H9 (cell line): ENCODE results near the gene SCN1A. TPM values are rescaled to one million over a fixed set of nuclear protein-coding genes. Genes with fewer than 3 reads are reported as not detected.

ENCODE experiments used
- DNase-seq: peaks from one replicate; pipeline ENCODE4 v3.0.0-alpha.2; 2017
- H2AFZ ChIP-seq: one replicate; pipeline ENCODE4 v1.6.1; 2013; ENCODE audit warnings: mild to moderate bottlenecking, low read length, control low read depth, moderate library complexity
- H2AK5ac ChIP-seq: 2 replicates; pipeline ENCODE4 v1.6.1; 2013; ENCODE audit warnings: low read length, control low read depth, mixed read lengths; ENCODE audit not compliant: insufficient read length
- H2BK120ac ChIP-seq: one replicate; pipeline ENCODE4 v1.6.1; 2013; ENCODE audit warnings: low read depth, mild to moderate bottlenecking, low read length, control low read depth, inconsistent platforms; ENCODE audit not compliant: poor library complexity, severe bottlenecking
- H2BK12ac ChIP-seq: 2 replicates; pipeline ENCODE4 v1.6.1; 2013; ENCODE audit warnings: low read length, control low read depth, mixed read lengths, low read depth; ENCODE audit not compliant: insufficient read length
- H2BK15ac ChIP-seq: 2 replicates; pipeline ENCODE4 v1.6.1; 2013; ENCODE audit warnings: low read depth, low read length, control low read depth
- H2BK20ac ChIP-seq: one replicate; pipeline ENCODE4 v1.6.1; 2013; ENCODE audit warnings: low read depth, mild to moderate bottlenecking, low read length, control low read depth, inconsistent platforms; ENCODE audit not compliant: poor library complexity, severe bottlenecking
- H2BK5ac ChIP-seq: 2 replicates; pipeline ENCODE4 v1.6.1; 2013; ENCODE audit warnings: low read length, control low read depth, mixed read lengths; ENCODE audit not compliant: insufficient read length
- H3K14ac ChIP-seq: 2 replicates; pipeline ENCODE4 v1.6.1; 2013; ENCODE audit warnings: low read length, control low read depth; ENCODE audit not compliant: insufficient read depth
- H3K18ac ChIP-seq: 2 replicates; pipeline ENCODE4 v1.6.1; 2013; ENCODE audit warnings: low read depth, mild to moderate bottlenecking, mixed read lengths, low read length, control low read depth; ENCODE audit not compliant: insufficient read length
- H3K23ac ChIP-seq: 2 replicates; pipeline ENCODE4 v1.6.1; 2013; ENCODE audit warnings: low read length, control low read depth, mixed read lengths, low read depth; ENCODE audit not compliant: insufficient read length
- H3K23me2 ChIP-seq: 2 replicates; pipeline ENCODE4 v1.6.1; 2013; ENCODE audit warnings: low read depth, mild to moderate bottlenecking, mixed read lengths, low read length, control low read depth; ENCODE audit not compliant: insufficient read length, poor library complexity, severe bottlenecking
- H3K27ac ChIP-seq: 2 replicates; pipeline ENCODE4 v1.5.1; 2013; ENCODE audit warnings: low read length, control low read depth, mixed read lengths, low read depth; ENCODE audit not compliant: insufficient read length
- H3K27me3 ChIP-seq: 2 replicates; pipeline ENCODE4 v1.6.1; 2013; ENCODE audit warnings: low read length, control low read depth, inconsistent platforms; ENCODE audit not compliant: insufficient read depth
- H3K4ac ChIP-seq: 2 replicates; pipeline ENCODE4 v1.6.1; 2013; ENCODE audit warnings: low read depth, mild to moderate bottlenecking, control low read depth, inconsistent platforms, low read length, moderate library complexity
- H3K4me1 ChIP-seq: 2 replicates; pipeline ENCODE4 v1.6.1; 2013; ENCODE audit warnings: low read length, control low read depth, inconsistent platforms; ENCODE audit not compliant: insufficient read depth
- H3K4me2 ChIP-seq: 2 replicates; pipeline ENCODE4 v1.6.1; 2013; ENCODE audit warnings: low read length, control low read depth, mixed read lengths; ENCODE audit not compliant: insufficient read length, insufficient read depth
- H3K56ac ChIP-seq: 2 replicates; pipeline ENCODE4 v1.6.1; 2013; ENCODE audit warnings: low read depth, mild to moderate bottlenecking, mixed read lengths, low read length, control low read depth; ENCODE audit not compliant: insufficient read length
- H3K79me1 ChIP-seq: 2 replicates; pipeline ENCODE4 v1.6.1; 2013; ENCODE audit warnings: low read depth, mild to moderate bottlenecking, moderate library complexity, low read length, control low read depth, inconsistent platforms; ENCODE audit not compliant: insufficient read depth, poor library complexity, severe bottlenecking
- H3K79me2 ChIP-seq: 2 replicates; pipeline ENCODE4 v1.6.1; 2013; ENCODE audit warnings: low read length, control low read depth, inconsistent platforms; ENCODE audit not compliant: insufficient read depth
- H3K9ac ChIP-seq: 2 replicates; pipeline ENCODE4 v1.6.1; 2013; ENCODE audit warnings: low read length, control low read depth, mixed read lengths; ENCODE audit not compliant: insufficient read length; ENCODE audit errors: extremely low read depth
- H3K9me3 ChIP-seq: one replicate; pipeline ENCODE4 v1.6.1; 2013; ENCODE audit warnings: low read depth, low read length, inconsistent platforms; ENCODE audit not compliant: control insufficient read depth
- H3T11ph ChIP-seq: one replicate; pipeline ENCODE4 v1.6.1; 2013; ENCODE audit warnings: mild to moderate bottlenecking, low read length, control low read depth, inconsistent platforms
- H4K20me1 ChIP-seq: one replicate; pipeline ENCODE4 v1.6.1; 2013; ENCODE audit not compliant: control insufficient read depth, insufficient read length, insufficient read depth
- H4K5ac ChIP-seq: 2 replicates; pipeline ENCODE4 v1.6.1; 2013; ENCODE audit warnings: low read depth, mild to moderate bottlenecking, mixed read lengths, low read length, control low read depth; ENCODE audit not compliant: insufficient read length
- H4K8ac ChIP-seq: replicated peaks from 2 replicates; pipeline ENCODE4 v1.6.1; 2013; ENCODE audit warnings: low read length, control low read depth, mixed read lengths, low read depth; ENCODE audit not compliant: insufficient read length
- H4K91ac ChIP-seq: 2 replicates; pipeline ENCODE4 v1.6.1; 2013; ENCODE audit warnings: low read depth, mild to moderate bottlenecking, moderate library complexity, mixed read lengths, low read length, control low read depth; ENCODE audit not compliant: insufficient read length
- H3K27ac Mint-ChIP-seq, 3 experiments: 2 replicates in 2 of 3; 3 replicates in 1 of 3; pipeline ENCODE4 v1.8.0; 2020 to 2021; ENCODE audit warnings: mixed read lengths in 3 of 3, mild to moderate bottlenecking in 1 of 3, moderate library complexity in 1 of 3
- H3K27me3 Mint-ChIP-seq: 2 replicates; pipeline ENCODE4 v1.8.0; 2021; ENCODE audit warnings: low read depth, mild to moderate bottlenecking, moderate library complexity, mixed read lengths
- H3K36me3 Mint-ChIP-seq, 3 experiments: 2 replicates in 2 of 3; 3 replicates in 1 of 3; pipeline ENCODE4 v1.8.0; 2020 to 2021; ENCODE audit warnings: low read depth in 3 of 3, mixed read lengths in 3 of 3; ENCODE audit not compliant: insufficient read depth in 1 of 3
- H3K4me1 Mint-ChIP-seq, 2 experiments: 2 replicates each; pipeline ENCODE4 v1.8.0; 2020; ENCODE audit warnings: mixed read lengths in 2 of 2
- H3K4me3 Mint-ChIP-seq, 2 experiments: 2 replicates in 1 of 2; 3 replicates in 1 of 2; pipeline ENCODE4 v1.8.0; 2020 to 2021; ENCODE audit warnings: mild to moderate bottlenecking in 2 of 2, mixed read lengths in 2 of 2, moderate library complexity in 1 of 2
- H3K9me3 Mint-ChIP-seq, 2 experiments: 2 replicates in 1 of 2; 3 replicates in 1 of 2; pipeline ENCODE4 v1.8.0; 2020; ENCODE audit warnings: mild to moderate bottlenecking in 2 of 2, mixed read lengths in 2 of 2, moderate library complexity in 1 of 2
- WGBS: extraction: QIAGEN DNeasy Blood & Tissue Kit; methylation state at CpG from one replicate; pipeline ENCODE4 v1.1.7; 2013; ENCODE audit warnings: missing lambda C conversion rate, low lambda C conversion rate, mixed read lengths; ENCODE audit not compliant: insufficient read length; ENCODE audit errors: extremely low coverage; 5-methylcytosine and 5-hydroxymethylcytosine counted together
- total RNA-seq: library from RNA; stranded (reverse); gene quantifications from 2 replicates; pipeline ENCODE4 v1.2.1, GENCODE V29; 2021
- TF ChIP-seq, protein P1 (sequence below): fragments of 200-600 bp; sonication (generic); conservative IDR thresholded peaks from 3 replicates; pipeline ENCODE4 v1.8.0; 2021; ENCODE audit warnings: antibody characterized with exemption, mild to moderate bottlenecking

SCN1A gene
- total RNA-seq, 1 experiment from 2014 or later, result 0.13 TPM

- no peaks in the 10 kb centered on the region for H3K79me2 ChIP-seq
- H3K9me3 ChIP-seq, result no peaks in the 10 kb centered on the region
- no peaks in the 10 kb centered on the region for H3K27me3 Mint-ChIP-seq
- no peak overlapping the region for H2BK12ac ChIP-seq
- no peak overlapping the region for H3K9ac ChIP-seq
- H3K4ac ChIP-seq, result no peak overlapping the region
- no peaks in the 10 kb centered on the region for H3K9me3 Mint-ChIP-seq
- no peak overlapping the region for H2AFZ ChIP-seq
- H3K14ac ChIP-seq, result no peak overlapping the region
- TF ChIP-seq, protein P1, sequence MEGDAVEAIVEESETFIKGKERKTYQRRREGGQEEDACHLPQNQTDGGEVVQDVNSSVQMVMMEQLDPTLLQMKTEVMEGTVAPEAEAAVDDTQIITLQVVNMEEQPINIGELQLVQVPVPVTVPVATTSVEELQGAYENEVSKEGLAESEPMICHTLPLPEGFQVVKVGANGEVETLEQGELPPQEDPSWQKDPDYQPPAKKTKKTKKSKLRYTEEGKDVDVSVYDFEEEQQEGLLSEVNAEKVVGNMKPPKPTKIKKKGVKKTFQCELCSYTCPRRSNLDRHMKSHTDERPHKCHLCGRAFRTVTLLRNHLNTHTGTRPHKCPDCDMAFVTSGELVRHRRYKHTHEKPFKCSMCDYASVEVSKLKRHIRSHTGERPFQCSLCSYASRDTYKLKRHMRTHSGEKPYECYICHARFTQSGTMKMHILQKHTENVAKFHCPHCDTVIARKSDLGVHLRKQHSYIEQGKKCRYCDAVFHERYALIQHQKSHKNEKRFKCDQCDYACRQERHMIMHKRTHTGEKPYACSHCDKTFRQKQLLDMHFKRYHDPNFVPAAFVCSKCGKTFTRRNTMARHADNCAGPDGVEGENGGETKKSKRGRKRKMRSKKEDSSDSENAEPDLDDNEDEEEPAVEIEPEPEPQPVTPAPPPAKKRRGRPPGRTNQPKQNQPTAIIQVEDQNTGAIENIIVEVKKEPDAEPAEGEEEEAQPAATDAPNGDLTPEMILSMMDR, result no peak
- no peak overlapping the region for H2AK5ac ChIP-seq
- H3K56ac ChIP-seq, result no peak overlapping the region
- no peak overlapping the region for H3K23ac ChIP-seq
- no peak overlapping the region for H3T11ph ChIP-seq
- H4K20me1 ChIP-seq, result no peaks in the 10 kb centered on the region
- H3K4me2 ChIP-seq, result no peak overlapping the region
- no peak overlapping the region for H2BK15ac ChIP-seq
- H3K4me3 Mint-ChIP-seq, result no peak overlapping the region
- no peak overlapping the region for H2BK20ac ChIP-seq
- no peaks in the 10 kb centered on the region for H3K27me3 ChIP-seq
- H3K4me1 ChIP-seq, result no peaks in the 10 kb centered on the region
- no CpG with 5 or more reads among the region's 2 CpGs for WGBS
- no peak overlapping the region for H4K5ac ChIP-seq
- peaks cover 5 to 10% of the 10 kb centered on the region in 2 experiments for H3K4me1 Mint-ChIP-seq
- DNase-seq, result no peak
- H3K18ac ChIP-seq, result no peak overlapping the region
- no peak overlapping the region for H3K27ac Mint-ChIP-seq
- no peak overlapping the region for H4K91ac ChIP-seq
- H3K23me2 ChIP-seq, result no peaks in the 10 kb centered on the region
- no peak overlapping the region for H2BK120ac ChIP-seq
- H3K36me3 Mint-ChIP-seq, result no peaks in the 10 kb centered on the region
- no peak overlapping the region for H4K8ac ChIP-seq
- no peak overlapping the region for H2BK5ac ChIP-seq
- no peaks in the 10 kb centered on the region for H3K79me1 ChIP-seq
- H3K27ac ChIP-seq, result no peak overlapping the region
Measured at GRCh38 chr2:166170356-166170755, 42.5 kb upstream of the SCN1A start.
